Hindlimb muscle (tissue), 1 donor: ENCODE measurements around the gene CCSAP. TPM values are rescaled to one million over a fixed set of nuclear protein-coding genes. Genes with fewer than 3 reads are reported as not detected.

Experiments
- DNase-seq: peaks from one replicate; pipeline ENCODE4 v3.0.0-alpha.2; 2013
- polyA plus RNA-seq: library from polyadenylated mRNA; unstranded; fragments of 120-200 nt; gene quantifications from one replicate; pipeline ENCODE4 v1.2.1, GENCODE V29; 2013; ENCODE audit not compliant: insufficient read length

CCSAP gene
- polyA plus RNA-seq, 1 donor: 6.7 TPM

- no peak for DNase-seq
Observed at GRCh38 chr1:229286099-229286766, 56.6 kb downstream of the CCSAP start.

GRCh38 chr1:229285440-229285839 lies 57.4 kb downstream of the CCSAP start:
- no peak for DNase-seq

GRCh38 chr1:229284887-229285286 lies 58.0 kb downstream of the CCSAP start:
- no peak for DNase-seq

DNA sequence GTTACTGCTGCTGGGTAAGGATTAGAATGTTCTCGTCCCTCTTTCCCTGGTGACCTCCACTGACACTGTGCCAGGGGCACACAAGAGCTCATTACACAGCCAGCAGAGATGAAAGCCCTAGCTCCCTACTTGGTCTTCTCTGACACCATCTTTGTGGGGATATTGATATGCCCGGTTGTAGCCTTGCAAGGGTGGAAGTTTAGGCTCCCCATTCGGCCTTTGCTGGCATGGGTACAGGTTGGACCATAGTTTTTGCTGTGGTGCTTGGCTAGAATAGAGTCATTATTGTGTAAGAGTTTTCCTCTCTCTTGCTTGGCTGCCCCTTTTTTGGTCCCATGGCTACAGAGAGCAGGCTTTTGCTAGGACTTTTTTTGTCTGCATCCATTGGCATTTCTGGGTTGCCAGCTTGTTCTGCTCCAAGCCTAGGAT lies 59.6 kb downstream of the CCSAP start:
- DNase-seq: no peak

- DNase-seq: no peak
Observed at GRCh38 chr1:229282295-229282823, 60.5 kb downstream of the CCSAP start.

DNA sequence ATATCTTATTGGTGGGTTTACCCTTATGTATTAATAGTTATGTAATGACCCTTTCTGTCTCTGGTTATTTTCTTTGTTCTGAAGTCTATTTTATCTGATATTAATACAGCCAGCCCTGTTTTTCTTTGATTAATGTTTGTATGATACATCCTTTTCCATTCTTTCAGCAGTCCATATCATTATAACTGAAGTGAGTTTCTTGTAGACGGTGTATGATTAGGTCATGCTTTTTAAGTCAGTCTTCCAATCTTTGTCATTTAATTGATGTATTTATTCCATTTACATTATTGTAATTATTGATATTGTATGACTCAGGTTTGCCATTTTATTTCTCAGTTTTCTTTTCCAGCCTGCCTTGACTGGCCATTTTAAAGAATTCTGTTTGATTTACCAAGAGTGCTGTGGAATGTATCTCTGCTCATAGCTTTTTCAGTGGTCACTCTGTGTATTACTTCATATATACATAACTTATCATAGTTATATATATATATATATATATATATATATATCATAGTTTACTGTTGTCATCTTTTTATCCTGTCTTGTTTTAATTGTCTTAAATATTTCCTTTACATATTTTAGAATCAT lies 61.4 kb downstream of the CCSAP start:
- DNase-seq: no peak

DNA sequence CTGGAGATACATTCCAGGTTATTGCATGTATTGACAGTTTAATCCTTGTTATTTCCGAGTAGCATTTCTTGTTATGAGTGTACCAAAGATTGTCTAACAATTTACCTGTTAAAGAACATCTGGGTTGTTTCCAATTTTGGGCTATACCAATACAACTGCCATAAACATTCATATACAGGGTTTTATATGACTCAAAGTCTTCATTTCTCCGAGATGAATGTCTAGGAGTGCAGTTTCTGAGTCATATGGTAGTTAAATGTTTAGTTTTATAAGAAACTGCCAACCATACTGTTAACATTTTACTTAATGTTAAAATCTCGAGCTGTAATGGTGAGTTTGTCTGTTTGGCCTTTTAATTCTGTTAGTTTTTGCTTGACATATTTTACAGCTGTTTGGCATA lies 61.9 kb downstream of the CCSAP start:
- no peak for DNase-seq

DNA sequence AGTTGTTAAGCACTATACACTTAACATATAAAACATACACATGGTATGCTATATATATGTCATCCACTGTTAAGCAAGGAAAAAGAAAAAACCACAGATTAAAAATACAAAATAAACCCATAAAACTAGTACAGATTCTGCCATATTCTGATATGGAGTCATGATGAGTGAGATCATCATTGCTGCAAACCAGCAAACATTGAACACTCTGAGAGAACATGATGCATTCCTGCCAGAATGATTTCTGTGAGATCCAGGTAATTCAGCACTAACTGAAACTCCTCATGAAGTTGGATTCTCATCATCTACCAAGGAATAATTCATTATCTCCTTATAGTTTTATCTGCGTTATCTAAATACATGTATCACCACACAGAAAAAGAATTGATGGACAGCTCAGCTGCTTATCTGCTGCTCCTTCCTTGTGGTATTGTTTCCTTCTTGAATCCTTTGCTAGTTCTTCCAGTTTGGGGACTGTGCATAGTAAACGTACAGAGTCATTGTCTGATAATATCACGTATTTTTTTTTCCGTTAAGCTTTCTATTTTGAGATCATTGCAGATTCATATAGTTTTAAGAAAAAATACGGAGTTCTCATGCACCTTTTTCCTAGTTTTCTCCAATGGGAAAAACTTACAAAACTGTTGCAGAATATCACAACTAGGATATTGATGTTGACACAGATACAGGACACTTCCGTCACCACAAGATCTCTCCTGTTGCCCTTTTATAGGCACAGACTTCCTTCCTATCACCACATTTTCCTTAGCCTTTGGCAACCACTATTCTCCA lies 62.6 kb downstream of the CCSAP start:
- DNase-seq: no peak

- no peak for DNase-seq
Observed at GRCh38 chr1:229279242-229279641, 63.6 kb downstream of the CCSAP start.

GRCh38 chr1:229278120-229278741 lies 64.6 kb downstream of the CCSAP start:
- DNase-seq: no peak

DNA sequence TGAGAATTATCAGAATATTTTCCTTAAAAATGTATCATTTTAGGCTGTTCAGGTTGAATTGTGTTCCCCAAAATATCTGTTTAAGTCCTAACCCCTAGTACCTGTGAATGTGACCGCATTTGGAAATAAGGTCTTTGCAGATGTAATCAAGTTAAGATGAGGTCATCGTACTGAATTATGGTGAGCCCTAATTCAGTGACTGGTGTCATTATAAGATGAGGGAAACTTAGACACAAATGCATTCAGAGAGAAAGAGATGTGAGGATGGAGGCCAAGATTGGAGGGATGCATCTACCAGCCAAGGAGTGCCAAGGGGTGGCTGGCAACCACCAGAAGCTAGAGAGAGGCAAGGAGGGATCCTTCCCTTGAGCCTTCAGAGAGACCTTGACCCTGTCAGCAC lies 67.8 kb downstream of the CCSAP start:
- no peak for DNase-seq

GRCh38 chr1:229273507-229274232 lies 69.2 kb downstream of the CCSAP start:
- DNase-seq: no peak

GRCh38 chr1:229272164-229273158 lies 70.4 kb downstream of the CCSAP start:
- DNase-seq: no peak

GRCh38 chr1:229271448-229272159 lies 71.2 kb downstream of the CCSAP start:
- DNase-seq: peak; percentile 44

Other genes starting within 250 kb of the CCSAP start
- 50.3 TPM for gene RAB4A, start 71.9 kb downstream of the CCSAP start, polyA plus RNA-seq
- 13,723 TPM for gene ACTA1, start 91.0 kb upstream of the CCSAP start, polyA plus RNA-seq
- 26.2 TPM for gene NUP133, start 165.3 kb upstream of the CCSAP start, polyA plus RNA-seq
- gene ABCB10, start 215.7 kb upstream of the CCSAP start, polyA plus RNA-seq: 14.9 TPM